ENCODE data around the gene EEIG1. TPM values are rescaled to one million over a fixed set of nuclear protein-coding genes. Genes with fewer than 3 reads are reported as not detected.

Gene EEIG1
- total and polyA plus RNA-seq, 2 experiments from 2014 or later: 11.2 to 22.4 TPM

DNA sequence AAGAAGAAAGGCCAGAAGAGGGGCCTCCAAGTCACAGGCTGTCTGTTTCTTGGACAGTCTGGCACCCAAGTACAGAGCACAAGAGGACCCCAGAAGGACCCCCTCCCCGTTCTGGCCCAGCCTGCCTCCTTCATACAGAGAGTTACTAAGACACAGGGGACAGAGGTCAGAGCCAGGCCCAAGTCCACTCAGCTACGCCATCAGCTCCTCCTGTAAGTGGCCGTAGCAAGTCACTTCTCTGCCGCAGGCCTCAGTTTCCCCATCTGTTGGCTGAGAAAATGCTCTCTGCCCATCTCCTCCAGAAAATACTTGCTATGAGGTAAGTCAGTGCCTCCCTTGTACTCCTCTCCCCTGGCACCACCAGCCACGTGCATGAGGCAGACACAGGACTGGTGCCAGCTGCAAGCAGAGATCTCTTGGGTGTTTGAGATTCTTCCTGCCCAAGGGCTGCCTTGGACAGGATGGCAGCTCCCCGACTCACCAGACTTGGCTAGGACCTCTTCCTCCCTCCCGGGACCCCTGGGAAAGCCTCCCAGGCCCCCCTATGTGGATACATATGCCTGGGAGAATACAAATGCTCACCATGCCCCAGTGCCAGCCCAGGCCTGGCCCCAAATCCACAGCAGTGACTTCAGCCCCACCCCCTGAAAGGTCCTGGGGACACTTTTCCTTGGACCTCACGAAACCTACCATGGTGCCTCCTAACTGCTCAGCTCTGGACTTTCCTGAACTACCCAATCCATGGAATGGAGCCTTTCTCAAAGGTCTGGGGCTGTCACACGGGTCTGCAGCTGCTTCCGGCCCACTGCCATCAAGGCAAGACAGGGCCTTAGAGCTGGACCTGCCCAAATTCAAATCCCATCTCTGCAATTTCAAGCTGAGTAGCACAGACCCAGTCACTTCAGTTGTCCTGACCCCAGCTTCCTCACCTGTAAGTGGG is 5.1 kb downstream of the EEIG1 start:
- Mint-ChIP-seq H3K4me3 (no peak overlapping the region; the same call in 2 of the 3 replicates), H3K27me3 (ENCODE audit: insufficient read depth, low read depth, poor library complexity) (peaks cover 28% of the 10 kb centered on the region), H3K4me1 (peaks cover 73% of the 10 kb centered on the region), H3K9me3 (no peaks in the 10 kb centered on the region), H3K27ac (peak overlapping the region; percentile 37; the same call in 1 of the 2 replicates), H3K36me3 (ENCODE audit: low read depth) (peaks cover 4% of the 10 kb centered on the region; the same call in 2 of the 3 replicates)
- no peaks in the 10 kb centered on the region for H3K27me3 ChIP-seq (ENCODE audit: insufficient read depth)
- DNase-seq (ENCODE audit: low spot score) (no peak), ATAC-seq (no peak)
- H4K20me1 ChIP-seq (replicated peaks; ENCODE audit: insufficient read depth): peaks cover 35% of the 10 kb centered on the region
- no peaks in the 10 kb centered on the region for H3K36me3 ChIP-seq (ENCODE audit: insufficient read depth)
- TF ChIP-seq EZH2 (IDR thresholded peaks at IDR 0.05; ENCODE audit: low read depth, unreplicated experiment): no peak
- no peak for TF ChIP-seq ZNF114 (CRISPR knock-in tag; IDR thresholded peaks at IDR 0.05)
- no peak for TF ChIP-seq POLR2AphosphoS5 (IDR thresholded peaks at IDR 0.05; ENCODE audit: low read depth)
- TF ChIP-seq STAT1 (IDR thresholded peaks at IDR 0.05; ENCODE audit: unreplicated experiment): no peak
- TF ChIP-seq ZNF462 (CRISPR knock-in tag; IDR thresholded peaks at IDR 0.05): no peak
- TF ChIP-seq CREB1 (CRISPR knock-in tag; IDR thresholded peaks at IDR 0.05; ENCODE audit: low read depth): no peak
- TF ChIP-seq, protein P1, sequence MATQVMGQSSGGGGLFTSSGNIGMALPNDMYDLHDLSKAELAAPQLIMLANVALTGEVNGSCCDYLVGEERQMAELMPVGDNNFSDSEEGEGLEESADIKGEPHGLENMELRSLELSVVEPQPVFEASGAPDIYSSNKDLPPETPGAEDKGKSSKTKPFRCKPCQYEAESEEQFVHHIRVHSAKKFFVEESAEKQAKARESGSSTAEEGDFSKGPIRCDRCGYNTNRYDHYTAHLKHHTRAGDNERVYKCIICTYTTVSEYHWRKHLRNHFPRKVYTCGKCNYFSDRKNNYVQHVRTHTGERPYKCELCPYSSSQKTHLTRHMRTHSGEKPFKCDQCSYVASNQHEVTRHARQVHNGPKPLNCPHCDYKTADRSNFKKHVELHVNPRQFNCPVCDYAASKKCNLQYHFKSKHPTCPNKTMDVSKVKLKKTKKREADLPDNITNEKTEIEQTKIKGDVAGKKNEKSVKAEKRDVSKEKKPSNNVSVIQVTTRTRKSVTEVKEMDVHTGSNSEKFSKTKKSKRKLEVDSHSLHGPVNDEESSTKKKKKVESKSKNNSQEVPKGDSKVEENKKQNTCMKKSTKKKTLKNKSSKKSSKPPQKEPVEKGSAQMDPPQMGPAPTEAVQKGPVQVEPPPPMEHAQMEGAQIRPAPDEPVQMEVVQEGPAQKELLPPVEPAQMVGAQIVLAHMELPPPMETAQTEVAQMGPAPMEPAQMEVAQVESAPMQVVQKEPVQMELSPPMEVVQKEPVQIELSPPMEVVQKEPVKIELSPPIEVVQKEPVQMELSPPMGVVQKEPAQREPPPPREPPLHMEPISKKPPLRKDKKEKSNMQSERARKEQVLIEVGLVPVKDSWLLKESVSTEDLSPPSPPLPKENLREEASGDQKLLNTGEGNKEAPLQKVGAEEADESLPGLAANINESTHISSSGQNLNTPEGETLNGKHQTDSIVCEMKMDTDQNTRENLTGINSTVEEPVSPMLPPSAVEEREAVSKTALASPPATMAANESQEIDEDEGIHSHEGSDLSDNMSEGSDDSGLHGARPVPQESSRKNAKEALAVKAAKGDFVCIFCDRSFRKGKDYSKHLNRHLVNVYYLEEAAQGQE (IDR thresholded peaks at IDR 0.05; ENCODE audit: unreplicated experiment): no peak
- H2AFZ ChIP-seq: no peak overlapping the region
- H3K4me2 ChIP-seq: no peak overlapping the region
- H3K4me3 ChIP-seq: no peak overlapping the region
- peaks cover 52% of the 10 kb centered on the region for H3K4me1 ChIP-seq (ENCODE audit: insufficient read depth)
- no peaks in the 10 kb centered on the region for H3K9me2 ChIP-seq (ENCODE audit: insufficient read depth)
- peaks cover 95% of the 10 kb centered on the region for H3K79me2 ChIP-seq (replicated peaks; ENCODE audit: insufficient read depth)
- no peak overlapping the region for H3K27ac ChIP-seq (ENCODE audit: low read depth)
- H3F3A ChIP-seq (replicated peaks; ENCODE audit: low read depth): peaks cover 10% of the 10 kb centered on the region
